A549 (cell line): ENCODE results near the gene LACTB.
"Not testable (repeated sequence)": the region's sequence is repeated elsewhere in the genome, so short reads cannot be mapped to it uniquely, and the experiment has no call there.

Experiments used
- POLR2A ChIP-seq: IDR thresholded peaks from 2 replicates; pipeline ENCODE4 v1.6.1; 2012; ENCODE audit warnings: mild to moderate bottlenecking, low read length
- SMC3 ChIP-seq: fragments of >200 bp; sonication (Bioruptor Twin); formaldehyde crosslinking; IDR thresholded peaks from 3 replicates; pipeline ENCODE4 v1.6.1; 2018; ENCODE audit warnings: inconsistent platforms
- TF ChIP-seq, protein P1 (sequence below): IDR thresholded peaks from 2 replicates; pipeline ENCODE4 v1.6.1; 2012

DNA sequence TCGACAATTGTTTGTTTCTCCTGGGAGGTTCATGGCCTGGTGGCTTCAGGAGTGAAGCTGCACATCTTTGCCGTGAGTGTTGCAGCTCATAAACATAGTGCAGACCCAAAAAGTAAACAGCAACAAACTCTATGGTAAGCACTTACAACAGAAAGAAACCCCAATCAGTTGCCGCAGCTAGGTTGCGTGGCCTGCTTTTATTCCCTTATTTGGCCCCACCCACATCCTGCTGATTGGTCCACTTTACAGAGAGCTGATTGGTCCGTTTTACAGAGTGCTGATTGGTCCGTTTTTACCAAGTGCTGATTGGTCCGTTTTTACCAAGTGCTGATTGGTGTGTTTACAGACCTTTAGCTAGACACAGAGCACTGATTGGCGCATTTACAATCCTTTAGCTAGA is 16.3 kb upstream of the LACTB start:
- TF ChIP-seq POLR2A, SMC3: not testable (repeated sequence)
- TF ChIP-seq, protein P1, sequence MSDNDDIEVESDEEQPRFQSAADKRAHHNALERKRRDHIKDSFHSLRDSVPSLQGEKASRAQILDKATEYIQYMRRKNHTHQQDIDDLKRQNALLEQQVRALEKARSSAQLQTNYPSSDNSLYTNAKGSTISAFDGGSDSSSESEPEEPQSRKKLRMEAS: not testable (repeated sequence)
